SU-DHL-6 (cell line): ENCODE measurements around the gene IFNG-AS1.

ENCODE experiments used
- H2AFZ ChIP-seq: fragments of 200-600 bp; sonication (generic); 2 replicates; pipeline ENCODE4 v1.6.1; 2014; ENCODE audit warnings: low read depth, mild to moderate bottlenecking, moderate library complexity, mixed read lengths, antibody characterized with exemption, low read length; ENCODE audit not compliant: severe bottlenecking
- H3F3A ChIP-seq: fragments of 200-600 bp; shearing (Covaris generic); 2 replicates; pipeline ENCODE4 v1.6.0; 2016; ENCODE audit warnings: antibody characterized with exemption, mild to moderate bottlenecking; ENCODE audit not compliant: insufficient read depth
- H3K27ac ChIP-seq: fragments of 200-600 bp; sonication (generic); 2 replicates; pipeline ENCODE4 v1.5.1; 2016; ENCODE audit warnings: low read depth, mild to moderate bottlenecking, low read length, moderate library complexity, mixed read lengths
- H3K27me3 ChIP-seq: fragments of 200-600 bp; sonication (generic), shearing (Covaris generic); 2 replicates; pipeline ENCODE4 v1.6.0; 2014; ENCODE audit warnings: mild to moderate bottlenecking, low read length
- H3K36me3 ChIP-seq: fragments of 200-600 bp; sonication (generic); 2 replicates; pipeline ENCODE4 v1.6.1; 2014; ENCODE audit warnings: mild to moderate bottlenecking, low read length, mixed read lengths
- H3K4me2 ChIP-seq: fragments of 300-600, 200-600 bp; shearing (Covaris generic), sonication (generic); 2 replicates; pipeline ENCODE4 v1.6.0; 2014; ENCODE audit warnings: low read length, low read depth, mild to moderate bottlenecking; ENCODE audit not compliant: poor library complexity, severe bottlenecking
- H3K4me3 ChIP-seq: fragments of 200-600 bp; sonication (generic); 2 replicates; pipeline ENCODE4 v1.5.1; 2014; ENCODE audit warnings: antibody characterized with exemption, low read length, mild to moderate bottlenecking, mixed read lengths; ENCODE audit not compliant: insufficient read depth, poor library complexity, severe bottlenecking
- H3K79me2 ChIP-seq: fragments of 200-600 bp; sonication (generic); 2 replicates; pipeline ENCODE4 v1.6.1; 2014; ENCODE audit warnings: mild to moderate bottlenecking, low read length, moderate library complexity; ENCODE audit not compliant: insufficient read depth
- H3K9ac ChIP-seq: fragments of 200-600 bp; sonication (generic); 2 replicates; pipeline ENCODE4 v1.7.0; 2014; ENCODE audit warnings: mild to moderate bottlenecking, low read length
- H3K9me2 ChIP-seq: fragments of 200-600 bp; sonication (generic); replicated peaks from 2 replicates; pipeline ENCODE4 v1.6.1; 2014; ENCODE audit warnings: low read length; ENCODE audit not compliant: insufficient read depth
- H3K9me3 ChIP-seq: fragments of 200-600 bp; sonication (generic); 2 replicates; pipeline ENCODE4 v1.6.1; 2014; ENCODE audit warnings: low read length, mixed read lengths; ENCODE audit not compliant: insufficient read depth
- H4K20me1 ChIP-seq: fragments of 200-600 bp; sonication (generic); 2 replicates; pipeline ENCODE4 v1.6.1; 2014; ENCODE audit warnings: low read depth, mild to moderate bottlenecking, antibody characterized with exemption, low read length, moderate library complexity, mixed read lengths
- EZH2phosphoT487 ChIP-seq: fragments of 200-600 bp; sonication (generic), shearing (Covaris generic); conservative IDR thresholded peaks from 2 replicates; pipeline ENCODE4 v1.6.1; 2018; ENCODE audit warnings: mild to moderate bottlenecking, antibody characterized with exemption, low read length, moderate library complexity, mixed read lengths
- TF ChIP-seq, protein P1 (sequence below): fragments of 200-600 bp; sonication (generic); IDR thresholded peaks from one replicate; pipeline ENCODE4 v1.5.1; 2017; ENCODE audit warnings: antibody characterized with exemption, mild to moderate bottlenecking, low read length, moderate library complexity; ENCODE audit not compliant: insufficient read depth, poor library complexity, severe bottlenecking

Gene IFNG-AS1

DNA sequence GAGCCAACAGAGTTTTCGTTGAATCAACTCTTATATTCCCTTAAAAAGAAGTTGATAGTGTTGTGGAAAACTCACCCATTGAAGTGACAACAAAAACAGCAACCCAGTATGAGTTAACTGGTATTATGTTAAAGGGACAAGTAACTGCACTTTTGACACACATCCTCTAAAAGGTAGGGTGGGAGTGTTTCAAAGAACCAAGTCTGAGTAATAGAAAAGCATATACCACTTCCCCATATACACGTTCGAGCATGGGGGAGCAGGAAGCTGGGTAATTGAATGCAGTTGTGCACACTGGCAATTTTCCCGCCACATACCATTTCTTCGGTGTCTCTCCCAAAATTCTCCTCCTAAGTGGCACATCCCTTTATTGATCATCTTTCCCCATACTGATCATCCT, 31.5 kb downstream of the IFNG-AS1 start:
- Histone ChIP-seq H3K27ac (no peak overlapping the region), H3K9me2 (no peaks in the 10 kb centered on the region), H3K27me3 (no peaks in the 10 kb centered on the region), H3K79me2 (no peaks in the 10 kb centered on the region), H3F3A (no peaks in the 10 kb centered on the region), H2AFZ (no peak overlapping the region), H3K36me3 (peaks cover 47% of the 10 kb centered on the region), H3K9me3 (no peaks in the 10 kb centered on the region), H3K4me2 (no peak overlapping the region), H3K9ac (no peak overlapping the region), H3K4me3 (no peak overlapping the region), H4K20me1 (no peaks in the 10 kb centered on the region)
- TF ChIP-seq, protein P1, sequence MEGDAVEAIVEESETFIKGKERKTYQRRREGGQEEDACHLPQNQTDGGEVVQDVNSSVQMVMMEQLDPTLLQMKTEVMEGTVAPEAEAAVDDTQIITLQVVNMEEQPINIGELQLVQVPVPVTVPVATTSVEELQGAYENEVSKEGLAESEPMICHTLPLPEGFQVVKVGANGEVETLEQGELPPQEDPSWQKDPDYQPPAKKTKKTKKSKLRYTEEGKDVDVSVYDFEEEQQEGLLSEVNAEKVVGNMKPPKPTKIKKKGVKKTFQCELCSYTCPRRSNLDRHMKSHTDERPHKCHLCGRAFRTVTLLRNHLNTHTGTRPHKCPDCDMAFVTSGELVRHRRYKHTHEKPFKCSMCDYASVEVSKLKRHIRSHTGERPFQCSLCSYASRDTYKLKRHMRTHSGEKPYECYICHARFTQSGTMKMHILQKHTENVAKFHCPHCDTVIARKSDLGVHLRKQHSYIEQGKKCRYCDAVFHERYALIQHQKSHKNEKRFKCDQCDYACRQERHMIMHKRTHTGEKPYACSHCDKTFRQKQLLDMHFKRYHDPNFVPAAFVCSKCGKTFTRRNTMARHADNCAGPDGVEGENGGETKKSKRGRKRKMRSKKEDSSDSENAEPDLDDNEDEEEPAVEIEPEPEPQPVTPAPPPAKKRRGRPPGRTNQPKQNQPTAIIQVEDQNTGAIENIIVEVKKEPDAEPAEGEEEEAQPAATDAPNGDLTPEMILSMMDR, result no peak
- TF ChIP-seq EZH2phosphoT487, result no peak

DNA sequence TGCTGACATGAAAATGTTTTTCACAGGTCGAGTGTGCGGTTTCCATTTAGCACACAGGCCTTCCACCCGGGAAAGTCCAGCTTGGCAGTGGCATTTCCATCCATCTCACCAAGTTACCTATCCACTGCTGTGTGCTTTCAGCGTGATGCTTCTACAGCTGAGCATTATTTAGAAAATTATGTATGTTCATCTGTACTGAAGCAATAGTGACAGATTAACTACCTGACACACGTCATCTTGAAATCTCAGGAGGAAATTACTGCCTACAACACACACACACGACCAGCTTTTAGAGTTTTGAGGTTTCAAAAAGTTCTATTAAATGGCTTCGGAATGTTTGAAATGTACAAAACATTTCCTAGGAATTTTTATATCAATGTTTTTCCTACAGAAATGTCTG, 39.4 kb downstream of the IFNG-AS1 start:
- Histone ChIP-seq H3F3A (peaks cover 4% of the 10 kb centered on the region; the same call in 1 of the 2 replicates), H3K79me2 (no peaks in the 10 kb centered on the region), H3K9me3 (no peaks in the 10 kb centered on the region), H2AFZ (no peak overlapping the region), H3K27me3 (no peaks in the 10 kb centered on the region), H3K27ac (no peak overlapping the region), H3K9ac (no peak overlapping the region), H3K9me2 (no peaks in the 10 kb centered on the region), H3K4me3 (no peak overlapping the region), H3K36me3 (peaks cover 25% of the 10 kb centered on the region), H4K20me1 (no peaks in the 10 kb centered on the region), H3K4me2 (no peak overlapping the region)
- TF ChIP-seq EZH2phosphoT487, result no peak
- TF ChIP-seq, protein P1, result no peak

DNA sequence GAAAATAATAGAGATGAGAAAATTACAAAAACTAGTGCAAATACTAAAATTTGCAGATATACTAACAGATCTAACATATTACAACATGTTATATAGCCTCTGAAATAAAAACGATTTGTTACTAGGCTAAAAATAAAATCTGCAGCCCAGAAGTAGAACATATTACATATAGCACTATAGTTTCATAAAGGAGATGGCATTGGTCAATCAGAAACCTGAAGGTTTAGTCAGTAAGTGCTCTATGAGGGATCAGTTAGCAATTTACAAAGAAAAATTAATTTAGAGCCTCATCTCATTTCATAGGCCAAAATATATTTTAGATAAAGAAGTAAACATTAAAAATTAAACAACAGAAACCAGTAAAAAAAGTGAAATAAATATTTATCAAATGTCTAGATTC, 41.0 kb downstream of the IFNG-AS1 start:
- Histone ChIP-seq H3K79me2 (no peaks in the 10 kb centered on the region), H3K4me2 (no peak overlapping the region), H4K20me1 (no peaks in the 10 kb centered on the region), H3K9me2 (no peaks in the 10 kb centered on the region), H2AFZ (no peak overlapping the region), H3K9me3 (no peaks in the 10 kb centered on the region), H3K36me3 (peaks cover 20% of the 10 kb centered on the region), H3K27me3 (no peaks in the 10 kb centered on the region), H3K4me3 (no peak overlapping the region), H3F3A (peaks cover 4% of the 10 kb centered on the region; the same call in 1 of the 2 replicates), H3K9ac (no peak overlapping the region), H3K27ac (no peak overlapping the region)
- TF ChIP-seq, protein P1, result no peak
- no peak for TF ChIP-seq EZH2phosphoT487

DNA sequence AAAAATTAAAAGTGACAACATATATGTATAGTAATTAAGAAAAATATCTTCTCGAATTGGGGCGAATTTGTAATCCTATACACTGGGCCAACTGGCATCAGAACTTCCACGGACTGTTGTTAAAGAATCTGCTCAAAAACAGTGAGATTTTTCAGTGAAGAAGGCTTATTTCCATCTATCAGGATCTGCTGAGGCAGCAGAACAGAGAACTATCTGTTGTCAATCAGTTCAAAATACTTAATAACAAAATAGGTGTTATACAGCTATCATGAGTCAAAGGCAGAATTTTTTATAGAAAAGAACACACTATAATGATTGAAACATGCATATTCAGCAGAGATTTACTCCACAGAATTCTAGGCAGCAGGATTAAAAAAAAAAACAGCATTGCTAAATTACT, 41.9 kb downstream of the IFNG-AS1 start:
- H3K36me3 ChIP-seq, result peaks cover 20% of the 10 kb centered on the region
- no peaks in the 10 kb centered on the region for H4K20me1 ChIP-seq
- no peak overlapping the region for H3K9ac ChIP-seq
- H3K79me2 ChIP-seq, result no peaks in the 10 kb centered on the region
- no peak overlapping the region for H3K27ac ChIP-seq
- no peak overlapping the region for H3K4me3 ChIP-seq
- H3K4me2 ChIP-seq, result no peak overlapping the region
- H3K9me3 ChIP-seq, result no peaks in the 10 kb centered on the region
- H3K27me3 ChIP-seq, result no peaks in the 10 kb centered on the region
- H2AFZ ChIP-seq, result no peak overlapping the region
- TF ChIP-seq EZH2phosphoT487, result no peak
- TF ChIP-seq, protein P1, result no peak
- H3K9me2 ChIP-seq, result no peaks in the 10 kb centered on the region
- peaks cover 4% of the 10 kb centered on the region; the same call in 1 of the 2 replicates for H3F3A ChIP-seq
